Raji (cell line): Measurements from ENCODE around the gene CLDN1.

Experiments
- POLR2A ChIP-seq: IDR thresholded peaks from 2 replicates; pipeline ENCODE4 v1.6.1; 2011; ENCODE audit warnings: low read depth, low read length, control low read depth; ENCODE audit not compliant: insufficient read depth

The CLDN1 gene

GRCh38 chr3:190345027-190345821 lies 23.0 kb upstream of the CLDN1 start:
- TF ChIP-seq POLR2A: no peak

- TF ChIP-seq POLR2A: no peak
Observed at GRCh38 chr3:190340071-190340470, 17.8 kb upstream of the CLDN1 start.

- TF ChIP-seq POLR2A: no peak
Observed at GRCh38 chr3:190339130-190339529, 16.9 kb upstream of the CLDN1 start.

- TF ChIP-seq POLR2A: no peak
Observed at GRCh38 chr3:190338717-190339116, 16.5 kb upstream of the CLDN1 start.

GRCh38 chr3:190337301-190337700 lies 15.1 kb upstream of the CLDN1 start:
- no peak for TF ChIP-seq POLR2A

- no peak for TF ChIP-seq POLR2A
Observed at GRCh38 chr3:190336516-190337189, 14.4 kb upstream of the CLDN1 start.

- no peak for TF ChIP-seq POLR2A
Observed at GRCh38 chr3:190333961-190334360, 11.7 kb upstream of the CLDN1 start.

GRCh38 chr3:190330936-190331734 lies 8.9 kb upstream of the CLDN1 start:
- no peak for TF ChIP-seq POLR2A

GRCh38 chr3:190326930-190327329 lies 4.7 kb upstream of the CLDN1 start:
- no peak for TF ChIP-seq POLR2A

GRCh38 chr3:190326361-190326760 lies 4.1 kb upstream of the CLDN1 start:
- TF ChIP-seq POLR2A: no peak

- no peak for TF ChIP-seq POLR2A
Observed at GRCh38 chr3:190325923-190326322, 3.7 kb upstream of the CLDN1 start.

GRCh38 chr3:190323246-190323626 lies 990 bp upstream of the CLDN1 start:
- TF ChIP-seq POLR2A: no peak

GRCh38 chr3:190322604-190323245 lies 479 bp upstream of the CLDN1 start:
- TF ChIP-seq POLR2A: no peak

GRCh38 chr3:190320594-190321362 lies 1.5 kb downstream of the CLDN1 start:
- no peak for TF ChIP-seq POLR2A
